CD14-positive monocyte (primary cell): ENCODE data around the gene ZNF248. TPM values are rescaled to one million over a fixed set of nuclear protein-coding genes. Genes with fewer than 3 reads are reported as not detected.

ENCODE experiments used
- DNase-seq, 3 donors: peaks; one replicate each; pipeline ENCODE4 v3.0.0-alpha.2; 2011 to 2022
- H2AFZ ChIP-seq: 2 replicates; pipeline ENCODE4 v1.6.0; 2012; ENCODE audit warnings: mild to moderate bottlenecking, low read depth, low read length, inconsistent platforms; ENCODE audit not compliant: insufficient read depth, poor library complexity, severe bottlenecking
- H3K27ac ChIP-seq, 2 donors: 1 replicate in 1 of 2; 2 replicates in 1 of 2; pipeline ENCODE4 v1.5.1; 2012 to 2013; ENCODE audit warnings: low read length in 2 of 2, control low read depth in 1 of 2, inconsistent platforms in 1 of 2, low read depth in 1 of 2, mild to moderate bottlenecking in 1 of 2
- H3K27me3 ChIP-seq, 2 donors: one replicate each; pipeline versions ENCODE4 v1.6.0 to v1.6.1; 2011 to 2013; ENCODE audit warnings: low read length in 2 of 2; ENCODE audit not compliant: control insufficient read depth in 2 of 2, insufficient read depth in 2 of 2
- H3K36me3 ChIP-seq, 2 donors: replicated peaks in 1 of 2; 1 replicate in 1 of 2; 2 replicates in 1 of 2; pipeline versions ENCODE4 v1.5.1 to v1.6.1; 2012 to 2013; ENCODE audit warnings: low read length in 2 of 2, control low read depth in 1 of 2, inconsistent platforms in 1 of 2, mild to moderate bottlenecking in 1 of 2; ENCODE audit not compliant: insufficient read depth in 2 of 2, control insufficient read depth in 1 of 2
- H3K4me1 ChIP-seq, 2 donors: 1 replicate in 1 of 2; 2 replicates in 1 of 2; pipeline versions ENCODE4 v1.5.1 to v1.6.1; 2012 to 2013; ENCODE audit warnings: low read length in 2 of 2, control low read depth in 1 of 2, inconsistent platforms in 1 of 2, mild to moderate bottlenecking in 1 of 2, moderate library complexity in 1 of 2; ENCODE audit not compliant: insufficient read depth in 2 of 2, control insufficient read depth in 1 of 2
- H3K4me2 ChIP-seq: replicated peaks from 2 replicates; pipeline ENCODE3; 2012; ENCODE audit warnings: low read length, moderate library complexity, mild to moderate bottlenecking; ENCODE audit not compliant: poor library complexity, severe bottlenecking; ENCODE audit errors: extremely low read depth
- H3K4me3 ChIP-seq, 3 experiments: fragments of 200-600 bp in 1 of 3; sonication (generic) in 1 of 3; replicated peaks in 1 of 3; 1 replicate in 2 of 3; 2 replicates in 1 of 3; pipeline ENCODE4 v1.5.1; 2011 to 2013; ENCODE audit warnings: low read length in 3 of 3, mild to moderate bottlenecking in 3 of 3, control low read depth in 2 of 3, low read depth in 2 of 3, inconsistent platforms in 1 of 3, moderate library complexity in 1 of 3
- H3K79me2 ChIP-seq: 2 replicates; pipeline ENCODE4 v1.6.0; 2012; ENCODE audit warnings: mild to moderate bottlenecking, control low read depth, inconsistent platforms, low read length, moderate library complexity; ENCODE audit not compliant: insufficient read depth
- H3K9ac ChIP-seq: 2 replicates; pipeline ENCODE4 v1.6.0; 2017; ENCODE audit warnings: low read length, mild to moderate bottlenecking; ENCODE audit not compliant: insufficient read depth, poor library complexity, severe bottlenecking
- H3K9me3 ChIP-seq, 2 donors: replicated peaks in 1 of 2; 1 replicate in 1 of 2; 2 replicates in 1 of 2; pipeline versions ENCODE4 v1.5.1 to v1.6.1; 2012 to 2013; ENCODE audit warnings: low read length in 2 of 2, control low read depth in 1 of 2; ENCODE audit not compliant: control insufficient read depth in 1 of 2, insufficient read depth in 1 of 2
- H4K20me1 ChIP-seq: 2 replicates; pipeline ENCODE4 v1.6.0; 2012; ENCODE audit warnings: mild to moderate bottlenecking, low read length, control low read depth, moderate library complexity; ENCODE audit not compliant: insufficient read depth
- H3K27ac Mint-ChIP-seq, 7 donors: one replicate each; pipeline ENCODE4 v1.8.0; 2020; ENCODE audit warnings: mild to moderate bottlenecking in 7 of 7, mixed read lengths in 7 of 7, moderate library complexity in 6 of 7, inconsistent platforms in 2 of 7
- H3K27me3 Mint-ChIP-seq, 3 donors: one replicate each; pipeline ENCODE4 v1.8.0; 2021 to 2022; ENCODE audit warnings: low read depth in 3 of 3, mild to moderate bottlenecking in 3 of 3, mixed read lengths in 3 of 3, moderate library complexity in 3 of 3, inconsistent platforms in 1 of 3
- H3K36me3 Mint-ChIP-seq, 2 donors: one replicate each; pipeline ENCODE4 v1.8.0; 2020; ENCODE audit warnings: mixed read lengths in 2 of 2, inconsistent platforms in 1 of 2, mild to moderate bottlenecking in 1 of 2
- H3K4me1 Mint-ChIP-seq: one replicate; pipeline ENCODE4 v1.8.0; 2020; ENCODE audit warnings: mild to moderate bottlenecking, mixed read lengths
- H3K4me3 Mint-ChIP-seq, 2 donors: one replicate each; pipeline ENCODE4 v1.8.0; 2020; ENCODE audit warnings: mild to moderate bottlenecking in 2 of 2, mixed read lengths in 2 of 2, moderate library complexity in 1 of 2
- H3K9me3 Mint-ChIP-seq, 7 donors: one replicate each; pipeline ENCODE4 v1.8.0; 2020 to 2022; ENCODE audit warnings: mixed read lengths in 7 of 7, mild to moderate bottlenecking in 6 of 7, moderate library complexity in 6 of 7, inconsistent platforms in 2 of 7
- WGBS: methylation state at CpG from one replicate; pipeline ENCODE4 v1.1.5; 2013; ENCODE audit warnings: missing lambda C conversion rate; ENCODE audit not compliant: insufficient coverage; 5-methylcytosine and 5-hydroxymethylcytosine counted together
- intact Hi-C, 2 donors: fragments of 100-400 bp; cut with micrococcal nuclease; formaldehyde crosslinking; loops; one replicate each; pipeline versions ENCODE4 v1.15.0 to v1.15.1; 2023
- polyA plus RNA-seq, 3 donors: library from polyadenylated mRNA; depleted of rRNA in 1 of 3; unstranded in 2 of 3; stranded (reverse) in 1 of 3; fragments of 300-500 nt in 2 of 3; fragments of >200 nt in 1 of 3; fragmentation: Illumina TruSeq in 2 of 3; gene quantifications; 1 replicate in 2 of 3; 2 replicates in 1 of 3; pipeline ENCODE4 v1.2.3, GENCODE V29; 2012 to 2021
- TF ChIP-seq, protein P1 (sequence below): fragments of 200-600 bp; IDR thresholded peaks from one replicate; pipeline ENCODE4 v1.8.0; 2022; ENCODE audit warnings: antibody characterized with exemption, mild to moderate bottlenecking

ZNF248 gene
- polyA plus RNA-seq, 3 donors, result 0.44 to 2.2 (median 0.94) TPM

DNA sequence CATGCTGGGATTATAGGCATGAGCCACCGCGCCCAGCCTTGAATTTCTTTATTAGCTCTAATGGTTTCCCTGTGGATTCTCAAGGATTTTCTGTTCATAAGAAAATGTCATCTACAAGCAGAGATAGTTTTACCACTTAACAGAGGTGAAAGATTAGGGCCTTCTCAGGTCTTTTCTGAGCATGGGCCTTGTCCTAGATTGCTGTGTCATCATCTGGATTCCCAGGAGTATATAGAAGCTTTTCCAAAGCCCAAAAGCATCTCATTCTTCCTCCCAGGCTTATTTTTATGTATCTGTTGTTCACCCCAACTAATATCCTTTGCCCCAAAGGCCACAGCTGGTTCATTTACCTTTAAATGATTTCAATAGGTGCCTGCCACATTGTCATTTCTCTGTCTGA is 13.7 kb upstream of the ZNF248 start:
- H3K4me1 Mint-ChIP-seq, result peaks cover 2% of the 10 kb centered on the region

DNA sequence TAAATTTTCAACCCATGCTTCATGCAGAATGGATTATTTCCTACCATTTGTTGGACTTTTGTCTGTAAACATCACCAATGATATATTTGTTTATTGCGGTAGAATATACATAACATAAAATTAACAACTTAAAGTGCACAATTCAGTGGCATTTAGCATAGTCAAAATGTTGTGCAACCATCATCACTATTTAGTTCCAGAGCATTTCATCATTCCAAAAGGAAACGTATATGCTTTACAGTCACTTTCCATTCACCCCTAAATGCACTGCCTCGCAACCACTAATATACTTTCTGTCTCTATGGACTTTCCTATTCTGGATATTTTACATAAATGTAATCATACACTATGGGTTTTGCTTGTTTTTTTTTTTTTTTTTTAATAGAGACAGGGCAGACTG is 11.4 kb upstream of the ZNF248 start:
- no peaks in the 10 kb centered on the region for H3K27me3 ChIP-seq
- DNase-seq, result no peak
- no peak overlapping the region for H3K9ac ChIP-seq
- H3K36me3 Mint-ChIP-seq, result no peaks in the 10 kb centered on the region
- no peak overlapping the region for H3K4me2 ChIP-seq
- TF ChIP-seq, protein P1, sequence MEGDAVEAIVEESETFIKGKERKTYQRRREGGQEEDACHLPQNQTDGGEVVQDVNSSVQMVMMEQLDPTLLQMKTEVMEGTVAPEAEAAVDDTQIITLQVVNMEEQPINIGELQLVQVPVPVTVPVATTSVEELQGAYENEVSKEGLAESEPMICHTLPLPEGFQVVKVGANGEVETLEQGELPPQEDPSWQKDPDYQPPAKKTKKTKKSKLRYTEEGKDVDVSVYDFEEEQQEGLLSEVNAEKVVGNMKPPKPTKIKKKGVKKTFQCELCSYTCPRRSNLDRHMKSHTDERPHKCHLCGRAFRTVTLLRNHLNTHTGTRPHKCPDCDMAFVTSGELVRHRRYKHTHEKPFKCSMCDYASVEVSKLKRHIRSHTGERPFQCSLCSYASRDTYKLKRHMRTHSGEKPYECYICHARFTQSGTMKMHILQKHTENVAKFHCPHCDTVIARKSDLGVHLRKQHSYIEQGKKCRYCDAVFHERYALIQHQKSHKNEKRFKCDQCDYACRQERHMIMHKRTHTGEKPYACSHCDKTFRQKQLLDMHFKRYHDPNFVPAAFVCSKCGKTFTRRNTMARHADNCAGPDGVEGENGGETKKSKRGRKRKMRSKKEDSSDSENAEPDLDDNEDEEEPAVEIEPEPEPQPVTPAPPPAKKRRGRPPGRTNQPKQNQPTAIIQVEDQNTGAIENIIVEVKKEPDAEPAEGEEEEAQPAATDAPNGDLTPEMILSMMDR, result no peak
- H3K4me3 Mint-ChIP-seq, result no peak overlapping the region
- intact Hi-C loops, result no loop called here
- no CpG with 5 or more reads among the region's 3 CpGs for WGBS
- no peak overlapping the region for H3K27ac ChIP-seq
- H3K4me1 ChIP-seq, result no peaks in the 10 kb centered on the region
- no peak overlapping the region for H3K4me3 ChIP-seq
- H3K27me3 Mint-ChIP-seq, result peaks cover 0 to 4% (median 0%) of the 10 kb centered on the region in 3 donors
- peaks cover 6 to 20% (median 11%) of the 10 kb centered on the region in 7 donors for H3K9me3 Mint-ChIP-seq
- H4K20me1 ChIP-seq, result no peaks in the 10 kb centered on the region
- H3K9me3 ChIP-seq, result peaks cover 0 to 13% of the 10 kb centered on the region in 2 donors
- no peaks in the 10 kb centered on the region for H3K79me2 ChIP-seq
- peaks cover 4% of the 10 kb centered on the region for H3K4me1 Mint-ChIP-seq
- H2AFZ ChIP-seq, result no peak overlapping the region
- no peaks in the 10 kb centered on the region for H3K36me3 ChIP-seq
- no peak overlapping the region for H3K27ac Mint-ChIP-seq

More for the DNA sequence above, 13.7 kb upstream of the ZNF248 start:
- H3K27me3 Mint-ChIP-seq, result peaks cover 0 to 4% (median 2%) of the 10 kb centered on the region in 3 donors
- Histone ChIP-seq H3K4me3 (no peak overlapping the region), H3K79me2 (no peaks in the 10 kb centered on the region), H3K4me1 (no peaks in the 10 kb centered on the region), H3K27ac (no peak overlapping the region), H3K27me3 (no peaks in the 10 kb centered on the region), H2AFZ (no peak overlapping the region), H3K4me2 (no peak overlapping the region), H4K20me1 (no peaks in the 10 kb centered on the region), H3K9ac (no peak overlapping the region), H3K9me3 (peaks cover 0 to 16% of the 10 kb centered on the region in 2 donors), H3K36me3 (no peaks in the 10 kb centered on the region)
- TF ChIP-seq, protein P1, result no peak
- 56% methylated on average over 2 of the region's 2 CpGs for WGBS
- peaks cover 6 to 24% (median 16%) of the 10 kb centered on the region in 7 donors for H3K9me3 Mint-ChIP-seq
- no peak for DNase-seq
- H3K4me3 Mint-ChIP-seq, result no peak overlapping the region
- intact Hi-C loops, result no loop called here
- H3K27ac Mint-ChIP-seq, result no peak overlapping the region
- H3K36me3 Mint-ChIP-seq, result no peaks in the 10 kb centered on the region
